Erythroblast (primary cell): ENCODE results near the gene AOPEP.

Experiments
- GATA1 ChIP-seq: IDR thresholded peaks from 2 replicates; pipeline ENCODE4 v1.6.1; 2011; ENCODE audit warnings: low read depth, mild to moderate bottlenecking, control low read depth, low read length, moderate library complexity
- POLR2A ChIP-seq: IDR thresholded peaks from 2 replicates; pipeline ENCODE4 v1.6.1; 2011; ENCODE audit warnings: mild to moderate bottlenecking, low read length

GRCh38 chr9:94923326-94924089, 197.0 kb downstream of the AOPEP start:
- TF ChIP-seq POLR2A (no peak), GATA1 (no peak)
